ENCODE data around the gene ARHGAP26.

The ARHGAP26 gene

DNA sequence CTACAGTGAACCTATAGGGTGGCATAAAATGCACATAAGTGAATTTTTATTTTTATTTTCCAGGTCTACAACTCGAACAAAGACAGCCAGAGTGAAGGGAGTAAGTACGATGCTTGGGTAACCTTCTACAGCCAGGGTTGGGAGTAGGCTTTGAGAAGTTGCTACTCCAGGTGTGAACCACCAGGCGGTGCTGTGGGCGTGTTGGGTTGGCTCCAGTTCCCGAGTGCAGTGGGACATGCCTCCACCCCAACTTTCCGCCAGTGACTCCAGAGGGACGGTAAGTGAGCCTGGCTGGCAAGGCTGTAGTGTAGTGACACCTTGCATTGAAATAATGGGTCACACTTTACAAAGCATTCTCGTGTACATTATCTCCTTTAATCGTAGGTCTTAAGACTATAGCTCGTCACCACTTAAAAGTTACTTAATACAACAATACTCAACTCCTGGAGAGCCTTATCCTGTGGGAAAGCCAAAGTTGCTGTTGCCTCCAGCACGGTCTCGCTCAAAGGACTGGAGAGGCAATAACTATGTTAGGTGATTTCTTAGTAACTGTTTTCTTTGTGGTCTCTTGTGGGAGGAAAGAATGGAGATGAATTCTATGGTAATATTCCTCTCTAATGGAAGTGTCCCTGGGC is 244.0 kb downstream of the ARHGAP26 start:
- Histone ChIP-seq H3K9ac (ENCODE audit: low read length in 5 of 5) (no peak overlapping the region), H3K27ac (ENCODE audit: low read depth, low read length) (no peak overlapping the region), H3K27me3 (ENCODE audit: control insufficient read depth in 5 of 5, insufficient read depth in 4 of 5, low read length in 5 of 5) (peaks cover 0 to 2% (median 0%) of the 10 kb centered on the region in 5 donors), H3K4me3 (ENCODE audit: low read depth in 1 of 5, low read length in 5 of 5) (no peak overlapping the region), H3K4me1 (ENCODE audit: control insufficient read depth in 5 of 5, insufficient read depth in 5 of 5, low read length in 5 of 5) (peaks cover 3 to 10% (median 5%) of the 10 kb centered on the region in 5 donors), H3K36me3 (ENCODE audit: control insufficient read depth in 5 of 5, insufficient read depth in 5 of 5, low read length in 5 of 5) (peaks cover 0 to 4% (median 0%) of the 10 kb centered on the region in 5 donors), H3K9me3 (ENCODE audit: control insufficient read depth in 5 of 5, low read length in 5 of 5) (peaks cover 0 to 4% (median 0%) of the 10 kb centered on the region in 5 donors)

GRCh38 chr5:143016777-143017516 is 246.8 kb downstream of the ARHGAP26 start:
- no peak overlapping the region for H3K9ac ChIP-seq (ENCODE audit: low read length in 5 of 5)
- H3K27ac ChIP-seq (ENCODE audit: low read depth, low read length) = no peak overlapping the region
- H3K9me3 ChIP-seq (ENCODE audit: control insufficient read depth in 5 of 5, low read length in 5 of 5) = peaks cover 0 to 4% (median 0%) of the 10 kb centered on the region in 5 donors
- H3K4me3 ChIP-seq (ENCODE audit: low read depth in 1 of 5, low read length in 5 of 5) = no peak overlapping the region
- H3K36me3 ChIP-seq (ENCODE audit: control insufficient read depth in 5 of 5, insufficient read depth in 5 of 5, low read length in 5 of 5) = peaks cover 0 to 4% (median 4%) of the 10 kb centered on the region in 5 donors
- H3K27me3 ChIP-seq (ENCODE audit: control insufficient read depth in 5 of 5, insufficient read depth in 4 of 5, low read length in 5 of 5) = no peaks in the 10 kb centered on the region
- peaks cover 0 to 4% (median 0%) of the 10 kb centered on the region in 5 donors for H3K4me1 ChIP-seq (ENCODE audit: control insufficient read depth in 5 of 5, insufficient read depth in 5 of 5, low read length in 5 of 5)

DNA sequence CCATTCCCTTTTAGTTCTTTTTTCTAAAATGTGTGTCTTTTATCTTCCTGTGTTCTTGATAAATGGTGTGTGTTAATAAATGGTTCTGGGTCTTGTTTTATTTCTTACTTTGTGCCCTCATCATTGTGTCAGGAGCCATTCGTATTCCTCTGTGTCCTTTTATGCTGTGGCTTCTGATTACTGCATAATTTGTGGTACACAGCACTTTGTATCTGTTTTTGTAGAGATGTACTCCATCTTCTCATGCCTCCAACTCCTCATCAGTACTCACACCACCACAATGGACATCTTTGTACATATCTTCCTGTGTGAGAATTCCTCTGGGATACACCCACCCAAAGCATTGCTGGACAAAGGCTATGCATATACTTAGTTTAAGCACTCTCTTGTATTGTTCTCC is 247.4 kb downstream of the ARHGAP26 start:
- no peak overlapping the region for H3K4me3 ChIP-seq (ENCODE audit: low read depth in 1 of 5, low read length in 5 of 5)
- H3K36me3 ChIP-seq (ENCODE audit: control insufficient read depth in 5 of 5, insufficient read depth in 5 of 5, low read length in 5 of 5) = peaks cover 0 to 4% (median 4%) of the 10 kb centered on the region in 5 donors
- no peak overlapping the region for H3K27ac ChIP-seq (ENCODE audit: low read depth, low read length)
- no peaks in the 10 kb centered on the region for H3K27me3 ChIP-seq (ENCODE audit: control insufficient read depth in 5 of 5, insufficient read depth in 4 of 5, low read length in 5 of 5)
- H3K9me3 ChIP-seq (ENCODE audit: control insufficient read depth in 5 of 5, low read length in 5 of 5) = peaks cover 0 to 4% (median 0%) of the 10 kb centered on the region in 5 donors
- no peak overlapping the region for H3K9ac ChIP-seq (ENCODE audit: low read length in 5 of 5)
- peaks cover 0 to 4% (median 0%) of the 10 kb centered on the region in 5 donors for H3K4me1 ChIP-seq (ENCODE audit: control insufficient read depth in 5 of 5, insufficient read depth in 5 of 5, low read length in 5 of 5)

DNA sequence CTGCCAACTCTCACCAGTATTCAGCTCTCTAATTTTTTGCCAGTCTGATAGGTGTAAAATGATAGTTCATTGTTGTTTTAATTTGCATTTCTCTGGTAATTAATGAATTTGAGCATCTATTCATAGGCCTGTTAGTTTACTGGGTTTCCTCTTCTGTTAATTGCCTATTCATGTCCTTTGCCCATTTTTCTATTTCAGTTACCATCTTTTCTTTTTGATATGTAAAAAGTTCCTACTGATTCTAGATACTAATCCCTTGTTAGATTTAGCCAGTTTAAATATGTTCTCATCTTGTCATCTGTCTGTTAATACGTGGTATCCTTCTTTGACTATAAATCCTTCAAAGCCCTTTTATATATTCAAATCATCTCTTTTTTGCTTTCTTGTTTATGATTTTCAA is 247.8 kb downstream of the ARHGAP26 start:
- no peaks in the 10 kb centered on the region for H3K27me3 ChIP-seq (ENCODE audit: control insufficient read depth in 5 of 5, insufficient read depth in 4 of 5, low read length in 5 of 5)

DNA sequence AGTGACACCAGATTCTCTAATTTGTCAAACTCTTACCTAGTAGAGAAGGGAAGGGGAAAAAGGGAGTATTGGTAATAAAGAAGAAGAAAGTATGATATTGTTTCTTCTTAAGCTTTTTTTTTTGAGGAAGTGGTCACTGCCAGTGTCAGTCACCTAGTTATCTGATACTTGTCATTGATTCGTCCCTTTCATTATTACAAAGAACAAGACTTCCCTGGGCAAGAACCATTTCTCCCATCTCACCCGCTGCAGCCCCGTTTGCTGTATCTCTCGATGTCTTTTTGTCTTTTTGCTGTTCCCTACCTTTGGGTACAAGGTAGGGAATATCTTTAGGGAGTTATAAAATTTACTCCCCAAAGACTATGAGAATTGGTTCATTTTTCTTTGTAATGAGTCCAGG is 249.0 kb downstream of the ARHGAP26 start:
- H3K27ac ChIP-seq (ENCODE audit: low read depth, low read length) = no peak overlapping the region
- H3K4me1 ChIP-seq (ENCODE audit: control insufficient read depth in 5 of 5, insufficient read depth in 5 of 5, low read length in 5 of 5) = peaks cover 3 to 15% (median 13%) of the 10 kb centered on the region in 5 donors
- no peaks in the 10 kb centered on the region for H3K27me3 ChIP-seq (ENCODE audit: control insufficient read depth in 5 of 5, insufficient read depth in 4 of 5, low read length in 5 of 5)
- no peak overlapping the region for H3K4me3 ChIP-seq (ENCODE audit: low read depth in 1 of 5, low read length in 5 of 5)
- H3K9ac ChIP-seq (ENCODE audit: low read length in 5 of 5) = no peak overlapping the region
- peaks cover 0 to 4% (median 0%) of the 10 kb centered on the region in 5 donors for H3K9me3 ChIP-seq (ENCODE audit: control insufficient read depth in 5 of 5, low read length in 5 of 5)
- H3K36me3 ChIP-seq (ENCODE audit: control insufficient read depth in 5 of 5, insufficient read depth in 5 of 5, low read length in 5 of 5) = peaks cover 0 to 4% (median 4%) of the 10 kb centered on the region in 5 donors

More for the DNA sequence above, 247.8 kb downstream of the ARHGAP26 start:
- Histone ChIP-seq H3K27ac (ENCODE audit: low read depth, low read length) (no peak overlapping the region), H3K4me1 (ENCODE audit: control insufficient read depth in 5 of 5, insufficient read depth in 5 of 5, low read length in 5 of 5) (peaks cover 0 to 4% (median 3%) of the 10 kb centered on the region in 5 donors), H3K9ac (ENCODE audit: low read length in 5 of 5) (no peak overlapping the region), H3K9me3 (ENCODE audit: control insufficient read depth in 5 of 5, low read length in 5 of 5) (peaks cover 0 to 4% (median 0%) of the 10 kb centered on the region in 5 donors), H3K36me3 (ENCODE audit: control insufficient read depth in 5 of 5, insufficient read depth in 5 of 5, low read length in 5 of 5) (peaks cover 0 to 4% (median 4%) of the 10 kb centered on the region in 5 donors), H3K4me3 (ENCODE audit: low read depth in 1 of 5, low read length in 5 of 5) (no peak overlapping the region)

DNA sequence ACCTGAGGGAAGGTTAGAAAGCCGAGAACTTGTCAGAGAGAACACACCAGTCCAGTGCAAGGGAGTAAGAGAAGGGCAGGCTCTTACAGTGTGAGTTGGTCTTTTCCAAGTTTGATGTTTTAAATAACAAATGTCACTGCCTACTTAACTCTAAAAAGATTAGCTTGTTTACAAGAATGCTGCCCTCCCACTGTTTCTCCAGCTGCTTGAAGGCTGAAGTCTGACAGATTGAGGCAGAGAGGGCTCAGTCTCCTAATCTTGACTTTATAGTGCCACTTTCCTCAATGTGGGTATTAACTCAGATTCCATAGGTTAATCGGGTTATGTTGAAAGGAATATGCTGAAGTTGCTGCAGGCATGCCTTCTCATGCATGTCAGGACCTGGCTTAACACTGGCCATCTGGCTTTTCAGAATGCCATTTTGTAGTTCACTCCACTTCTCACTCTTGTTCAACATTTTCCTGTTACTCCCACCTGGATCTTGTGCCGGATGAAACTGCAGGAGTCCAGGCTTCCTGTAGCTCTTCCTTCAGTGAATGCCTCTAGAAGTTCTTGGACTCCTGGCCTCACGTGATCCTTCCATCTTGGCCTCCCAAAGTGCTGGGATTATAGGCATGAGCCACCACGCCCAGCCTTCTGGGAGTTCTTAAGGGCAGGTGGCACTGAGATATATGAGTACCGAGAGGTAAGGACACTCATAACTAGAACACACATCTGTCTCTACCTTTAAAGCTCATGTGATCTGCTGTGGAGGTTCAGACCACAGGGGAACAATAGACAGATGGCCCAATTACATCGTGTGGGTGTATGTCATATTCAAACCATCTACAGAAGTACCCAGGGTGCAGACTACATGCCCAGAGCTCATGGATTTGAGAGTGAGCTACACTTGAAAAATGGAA is 249.7 kb downstream of the ARHGAP26 start:
- no peak overlapping the region for H3K27ac ChIP-seq (ENCODE audit: low read depth, low read length)
- H3K4me3 ChIP-seq (ENCODE audit: low read depth in 1 of 5, low read length in 5 of 5) = no peak overlapping the region
- peaks cover 3 to 17% (median 13%) of the 10 kb centered on the region in 5 donors for H3K4me1 ChIP-seq (ENCODE audit: control insufficient read depth in 5 of 5, insufficient read depth in 5 of 5, low read length in 5 of 5)
- H3K36me3 ChIP-seq (ENCODE audit: control insufficient read depth in 5 of 5, insufficient read depth in 5 of 5, low read length in 5 of 5) = peaks cover 0 to 4% (median 0%) of the 10 kb centered on the region in 5 donors
- no peaks in the 10 kb centered on the region for H3K27me3 ChIP-seq (ENCODE audit: control insufficient read depth in 5 of 5, insufficient read depth in 4 of 5, low read length in 5 of 5)
- H3K9ac ChIP-seq (ENCODE audit: low read length in 5 of 5) = no peak overlapping the region
- H3K9me3 ChIP-seq (ENCODE audit: control insufficient read depth in 5 of 5, low read length in 5 of 5) = peaks cover 0 to 4% (median 0%) of the 10 kb centered on the region in 5 donors

GRCh38 chr5:143021595-143021994 is 251.4 kb downstream of the ARHGAP26 start:
- Histone ChIP-seq H3K9ac (ENCODE audit: low read length in 5 of 5) (no peak overlapping the region), H3K27me3 (ENCODE audit: control insufficient read depth in 5 of 5, insufficient read depth in 4 of 5, low read length in 5 of 5) (no peaks in the 10 kb centered on the region), H3K36me3 (ENCODE audit: control insufficient read depth in 5 of 5, insufficient read depth in 5 of 5, low read length in 5 of 5) (peaks cover 0 to 4% (median 0%) of the 10 kb centered on the region in 5 donors), H3K9me3 (ENCODE audit: control insufficient read depth in 5 of 5, low read length in 5 of 5) (peaks cover 0 to 4% (median 0%) of the 10 kb centered on the region in 5 donors), H3K27ac (ENCODE audit: low read depth, low read length) (no peak overlapping the region), H3K4me3 (ENCODE audit: low read depth in 1 of 5, low read length in 5 of 5) (no peak overlapping the region), H3K4me1 (ENCODE audit: control insufficient read depth in 5 of 5, insufficient read depth in 5 of 5, low read length in 5 of 5) (peaks cover 3 to 17% (median 13%) of the 10 kb centered on the region in 5 donors)

GRCh38 chr5:143023411-143024096 is 253.4 kb downstream of the ARHGAP26 start:
- Histone ChIP-seq H3K9me3 (ENCODE audit: control insufficient read depth in 5 of 5, low read length in 5 of 5) (no peaks in the 10 kb centered on the region), H3K4me1 (ENCODE audit: control insufficient read depth in 5 of 5, insufficient read depth in 5 of 5, low read length in 5 of 5) (peaks cover 3 to 17% (median 9%) of the 10 kb centered on the region in 5 donors), H3K9ac (ENCODE audit: low read length in 5 of 5) (peak overlapping the region in 1 of 5 donors; percentile 13), H3K27ac (ENCODE audit: low read depth, low read length) (no peak overlapping the region), H3K36me3 (ENCODE audit: control insufficient read depth in 5 of 5, insufficient read depth in 5 of 5, low read length in 5 of 5) (peaks cover 0 to 4% (median 0%) of the 10 kb centered on the region in 5 donors), H3K27me3 (ENCODE audit: control insufficient read depth in 5 of 5, insufficient read depth in 4 of 5, low read length in 5 of 5) (no peaks in the 10 kb centered on the region), H3K4me3 (ENCODE audit: low read depth in 1 of 5, low read length in 5 of 5) (no peak overlapping the region)

- H3K9ac ChIP-seq (ENCODE audit: low read length in 5 of 5) = no peak overlapping the region
- H3K4me3 ChIP-seq (ENCODE audit: low read depth in 1 of 5, low read length in 5 of 5) = no peak overlapping the region
- H3K27me3 ChIP-seq (ENCODE audit: control insufficient read depth in 5 of 5, insufficient read depth in 4 of 5, low read length in 5 of 5) = no peaks in the 10 kb centered on the region
- peaks cover 3 to 17% (median 9%) of the 10 kb centered on the region in 5 donors for H3K4me1 ChIP-seq (ENCODE audit: control insufficient read depth in 5 of 5, insufficient read depth in 5 of 5, low read length in 5 of 5)
- H3K9me3 ChIP-seq (ENCODE audit: control insufficient read depth in 5 of 5, low read length in 5 of 5) = no peaks in the 10 kb centered on the region
- H3K36me3 ChIP-seq (ENCODE audit: control insufficient read depth in 5 of 5, insufficient read depth in 5 of 5, low read length in 5 of 5) = peaks cover 0 to 4% (median 0%) of the 10 kb centered on the region in 5 donors
- no peak overlapping the region for H3K27ac ChIP-seq (ENCODE audit: low read depth, low read length)
These were observed 254.2 kb downstream of the ARHGAP26 start for GRCh38 chr5:143024228-143024920.
